ENCODE results near the gene PSKH1. TPM values are rescaled to one million over a fixed set of nuclear protein-coding genes. Genes with fewer than 3 reads are reported as not detected.

PSKH1 gene
- total and polyA plus RNA-seq, 9 of the 15 experiments (the other 6 are each of a cell fraction or from before 2014, with no cell fraction given): 0.96 to 20.9 (median 9.4) TPM

- FAIRE-seq (peak; percentile 74), DNase-seq (ENCODE audit: extremely low read depth in 1 of 4, low spot score in 3 of 4) (peak; percentile 90 to 95 (median 94)), ATAC-seq (peak; percentile 94)
- Histone ChIP-seq H3K9me1 (ENCODE audit: control insufficient read depth, insufficient read depth, low read length) (no peaks in the 10 kb centered on the region), H3K9me3 (replicated peaks; ENCODE audit: control insufficient read depth, insufficient read depth, low read depth, low read length) (no peaks in the 10 kb centered on the region), H3K79me2 (ENCODE audit: control insufficient read depth, insufficient read depth, low read length) (peaks cover 40% of the 10 kb centered on the region), H3K36me3 (ENCODE audit: control insufficient read depth, insufficient read depth, low read length) (peaks cover 79% of the 10 kb centered on the region; the same call in 2 of the 3 replicates), H3K4me2 (ENCODE audit: insufficient read depth, low read length) (peak within 1 kb of the TSS; percentile 89), H4K20me1 (replicated peaks; ENCODE audit: control insufficient read depth, insufficient read depth, low read length) (peaks cover 14% of the 10 kb centered on the region), H3K9ac (ENCODE audit: insufficient read depth in 1 of 2, low read depth in 2 of 2, low read length in 2 of 2) (peak within 1 kb of the TSS; percentile 87 to 99), H3K4me3 (peak within 1 kb of the TSS; percentile 85), H3K27ac (ENCODE audit: extremely low read depth, low read depth, low read length) (peak within 1 kb of the TSS; percentile 83), H2AFZ (ENCODE audit: low read depth, low read length) (peak within 1 kb of the TSS; percentile 82), H3K4me1 (replicated peaks in 1 of 2; ENCODE audit: control insufficient read depth in 2 of 2, insufficient read depth in 2 of 2, low read length in 2 of 2) (peaks cover 21% of the 10 kb centered on the region in 2 experiments; a peak in 4 of 5 replicates), H3K27me3 (ENCODE audit: control insufficient read depth in 2 of 2, insufficient read depth in 2 of 2, low read length in 2 of 2) (no peaks in the 10 kb centered on the region)
- no TSS peak for BruUV-seq (replicated peaks)
- ChIA-PET CTCF (ENCODE audit: low intra/inter-chr PET ratio) (no interaction called here), POLR2A (interaction anchor here (0.7 to 2.6 kb wide), 6 partner anchors 9 to 134 kb away, joined by 3 to 15 read pairs (median 4); partner anchors contain the start of gene NRN1L)
- in situ Hi-C loops (cut with MboI) (no loop called here), intact Hi-C loops (cut with micrococcal nuclease) (no loop called here)
- 4% methylated on average over 60 of the region's 72 CpGs for WGBS (ENCODE audit: insufficient coverage, low coverage, missing lambda C conversion rate)
- TF ChIP-seq JUN (IDR thresholded peaks at IDR 0.05; ENCODE audit: borderline replicate concordance, low read depth, low read length) (no peak), JUN (CRISPR knock-in tag; IDR thresholded peaks at IDR 0.05; ENCODE audit: borderline replicate concordance) (0 out of 2 replicates have a peak, but pooled peaks have one; percentile 81), GTF2B (IDR thresholded peaks at IDR 0.05; ENCODE audit: extremely low read depth, insufficient read length) (no peak), GTF2F1 (IDR thresholded peaks at IDR 0.05; ENCODE audit: low read depth, low read length) (no peak), SPI1 (IDR thresholded peaks at IDR 0.05; ENCODE audit: borderline replicate concordance, low read depth, low read length) (no peak), HDAC2 (IDR thresholded peaks at IDR 0.05) (peak; percentile 69; the same call in 1 of the 2 replicates), SMAD2 (IDR thresholded peaks at IDR 0.05; ENCODE audit: low read depth, low read length) (no peak), GATA2 (CRISPR knock-in tag; IDR thresholded peaks at IDR 0.05) (no peak), RHOXF2B (CRISPR knock-in tag; conservative IDR thresholded peaks at IDR 0.05) (no peak), ETS1 (conservative IDR thresholded peaks at IDR 0.05; ENCODE audit: control insufficient read depth, low read depth, low read length) (peak; percentile 85), ZNF785 (CRISPR knock-in tag; IDR thresholded peaks at IDR 0.05) (no peak), ZNF766 (CRISPR knock-in tag; conservative IDR thresholded peaks at IDR 0.05) (0 out of 2 replicates have a peak, but pooled peaks have one; percentile 59)
These were observed 20.2 kb upstream of the PSKH1 start, which contains the start of gene EDC4 for GRCh38 chr16:67872631-67873434. EDC4 (plus strand) TSS chr16:67873052; CDS start chr16:67873262, 210 bp downstream.
